ENCODE measurements around the gene PAWR.
"Not testable (repeated sequence)": the region's sequence is repeated elsewhere in the genome, so short reads cannot be mapped to it uniquely, and the experiment has no call there.

PAWR gene

DNA sequence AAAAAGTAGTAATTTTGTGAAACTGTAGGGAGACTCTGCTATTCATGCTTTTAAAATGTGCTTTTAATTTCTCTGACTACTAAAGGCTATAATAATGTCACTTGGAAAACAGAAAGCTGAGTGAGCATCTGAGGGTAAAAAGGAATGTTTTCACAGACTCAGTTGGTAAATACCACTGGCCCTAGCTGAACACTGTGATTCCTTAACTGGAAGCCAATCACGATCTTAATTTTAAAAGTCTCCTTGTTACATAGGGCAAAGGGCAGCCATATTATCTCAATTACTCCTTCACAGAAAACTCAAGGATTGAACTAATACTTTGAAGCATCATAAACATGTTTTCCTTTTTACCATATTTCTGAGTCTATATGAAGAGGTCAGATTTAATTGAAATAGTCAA lies 41.9 kb downstream of the PAWR start:
- no peak for TF ChIP-seq ZFX (IDR thresholded peaks at IDR 0.05; ENCODE audit: borderline replicate concordance)
- TF ChIP-seq, protein P1, sequence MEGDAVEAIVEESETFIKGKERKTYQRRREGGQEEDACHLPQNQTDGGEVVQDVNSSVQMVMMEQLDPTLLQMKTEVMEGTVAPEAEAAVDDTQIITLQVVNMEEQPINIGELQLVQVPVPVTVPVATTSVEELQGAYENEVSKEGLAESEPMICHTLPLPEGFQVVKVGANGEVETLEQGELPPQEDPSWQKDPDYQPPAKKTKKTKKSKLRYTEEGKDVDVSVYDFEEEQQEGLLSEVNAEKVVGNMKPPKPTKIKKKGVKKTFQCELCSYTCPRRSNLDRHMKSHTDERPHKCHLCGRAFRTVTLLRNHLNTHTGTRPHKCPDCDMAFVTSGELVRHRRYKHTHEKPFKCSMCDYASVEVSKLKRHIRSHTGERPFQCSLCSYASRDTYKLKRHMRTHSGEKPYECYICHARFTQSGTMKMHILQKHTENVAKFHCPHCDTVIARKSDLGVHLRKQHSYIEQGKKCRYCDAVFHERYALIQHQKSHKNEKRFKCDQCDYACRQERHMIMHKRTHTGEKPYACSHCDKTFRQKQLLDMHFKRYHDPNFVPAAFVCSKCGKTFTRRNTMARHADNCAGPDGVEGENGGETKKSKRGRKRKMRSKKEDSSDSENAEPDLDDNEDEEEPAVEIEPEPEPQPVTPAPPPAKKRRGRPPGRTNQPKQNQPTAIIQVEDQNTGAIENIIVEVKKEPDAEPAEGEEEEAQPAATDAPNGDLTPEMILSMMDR (IDR thresholded peaks at IDR 0.05) = no peak
- H3K27ac ChIP-seq = no peak overlapping the region

DNA sequence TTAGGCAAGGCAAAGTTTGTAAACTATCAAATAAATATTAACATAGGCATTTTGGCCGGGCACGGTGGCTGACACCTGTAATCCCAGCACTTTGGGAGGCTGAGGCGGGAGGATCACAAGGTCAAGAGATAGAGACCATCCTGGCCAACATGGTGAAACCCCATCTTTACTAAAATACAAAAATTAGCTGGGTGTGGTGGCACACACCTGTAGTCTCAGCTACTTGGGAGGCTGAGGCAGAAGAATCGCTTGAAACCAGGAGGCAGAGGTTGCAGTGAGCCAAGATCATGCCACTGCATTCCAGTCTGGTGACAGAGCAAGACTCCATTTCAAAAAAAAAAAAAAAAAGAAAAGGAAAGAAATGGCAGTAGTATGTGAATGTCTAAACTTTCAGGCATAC lies 43.9 kb downstream of the PAWR start:
- H3K27ac ChIP-seq = not testable (repeated sequence)

DNA sequence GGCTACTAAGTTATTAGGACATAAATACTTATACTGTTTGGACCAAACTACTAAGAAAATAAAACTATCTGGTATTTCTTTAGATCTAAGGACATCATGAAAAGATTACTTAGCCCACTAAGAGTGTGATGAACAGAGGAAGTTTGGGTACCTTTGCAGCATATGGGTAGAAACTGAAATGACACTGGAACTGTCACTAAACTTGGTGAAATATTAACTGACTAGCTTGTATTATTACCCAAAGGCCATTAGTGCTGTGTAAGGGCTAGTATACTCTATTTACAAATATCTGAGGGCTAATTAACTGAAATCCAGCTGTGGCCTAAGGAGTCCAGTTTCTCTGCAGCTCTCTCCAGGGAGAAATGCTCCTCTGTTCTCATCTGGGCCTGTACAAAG lies 45.5 kb downstream of the PAWR start:
- no peak overlapping the region for H3K27ac ChIP-seq
- TF ChIP-seq ZFX (IDR thresholded peaks at IDR 0.05; ENCODE audit: borderline replicate concordance) = no peak
- TF ChIP-seq, protein P1 (IDR thresholded peaks at IDR 0.05) = no peak

DNA sequence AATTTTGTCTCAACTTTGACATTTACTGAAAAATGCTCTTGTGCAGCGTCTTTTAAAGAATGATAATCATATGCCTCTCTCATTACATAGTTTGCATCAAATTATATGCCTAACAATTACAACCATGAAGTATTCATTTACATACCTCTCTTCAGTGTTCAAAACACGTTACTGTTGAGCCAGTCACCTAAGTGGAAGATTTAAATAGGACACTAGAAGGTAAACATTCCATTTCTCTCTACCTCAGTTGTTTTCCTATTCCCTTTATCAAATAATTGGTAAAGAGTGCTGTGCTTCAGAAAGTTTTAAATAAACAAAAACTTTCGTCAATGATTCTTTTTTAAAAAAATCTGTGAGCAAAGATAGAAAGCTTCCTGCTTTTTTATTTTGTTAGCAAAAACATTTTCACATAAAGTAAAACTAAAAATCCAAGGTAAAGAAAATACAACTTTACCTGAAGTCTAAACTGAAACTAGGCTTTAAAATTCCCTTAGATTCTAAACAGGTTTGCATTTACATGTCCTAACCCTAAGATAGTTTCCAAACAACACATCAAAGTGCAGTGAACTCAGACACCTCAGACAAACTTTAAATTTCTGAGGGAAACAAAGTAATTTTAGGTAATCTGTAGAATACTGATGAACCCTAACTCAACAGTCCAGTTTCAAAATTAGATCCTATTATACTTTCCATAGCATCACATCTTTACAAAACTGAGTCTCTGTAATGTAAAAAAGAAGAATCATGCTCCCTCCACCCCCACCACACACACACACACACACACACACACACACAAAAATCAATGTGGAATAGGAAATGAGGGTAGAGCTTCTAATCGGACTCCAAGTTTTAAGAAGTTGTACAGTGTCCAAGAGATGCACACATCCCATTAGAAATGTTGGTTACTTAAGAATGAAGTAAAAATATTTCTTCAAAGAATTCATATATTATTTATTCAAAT lies 46.2 kb downstream of the PAWR start:
- no peak overlapping the region for H3K27ac ChIP-seq

DNA sequence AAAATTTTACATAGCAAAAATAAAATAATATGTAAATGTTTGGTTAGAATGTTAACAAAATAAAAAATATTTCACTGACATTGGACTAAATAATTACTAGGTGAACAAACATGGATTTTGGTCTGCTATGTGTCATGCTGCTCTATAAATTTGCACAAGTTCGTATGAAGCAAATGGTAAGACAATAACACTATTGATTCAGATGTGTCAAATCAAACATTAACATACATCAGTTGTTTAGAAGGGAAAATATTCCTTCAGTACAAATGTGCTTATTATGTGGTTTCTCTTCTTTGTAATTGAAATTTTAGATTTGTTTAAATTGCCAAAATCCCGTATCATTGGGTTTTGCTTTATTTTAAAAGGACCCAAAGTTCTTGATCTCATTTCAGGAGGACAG lies 46.9 kb downstream of the PAWR start:
- TF ChIP-seq, protein P1 (IDR thresholded peaks at IDR 0.05) = no peak
- no peak for TF ChIP-seq ZFX (IDR thresholded peaks at IDR 0.05; ENCODE audit: borderline replicate concordance)

More for the DNA sequence above, 46.2 kb downstream of the PAWR start:
- no peak for TF ChIP-seq ZFX (IDR thresholded peaks at IDR 0.05; ENCODE audit: borderline replicate concordance)
- TF ChIP-seq, protein P1 (IDR thresholded peaks at IDR 0.05) = no peak

DNA sequence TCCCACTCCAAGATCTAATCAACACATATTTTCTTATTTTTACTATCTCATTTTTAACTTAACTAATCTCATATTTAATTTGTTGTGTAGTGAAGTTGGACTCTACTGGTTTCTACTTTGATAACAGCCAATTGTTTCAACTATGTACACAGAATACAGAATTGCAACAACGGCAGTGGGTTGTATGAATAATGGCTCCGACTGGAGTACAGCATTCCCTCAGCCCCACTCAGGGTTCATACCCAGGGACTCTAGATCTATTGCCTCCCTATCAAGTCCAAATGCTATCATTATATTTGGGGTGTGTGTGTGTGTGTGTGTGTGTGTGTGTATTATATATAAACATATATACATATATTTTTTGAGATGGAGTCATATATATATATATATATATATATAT lies 52.3 kb downstream of the PAWR start:
- TF ChIP-seq, protein P1 (IDR thresholded peaks at IDR 0.05) = no peak
- TF ChIP-seq ZFX (IDR thresholded peaks at IDR 0.05; ENCODE audit: borderline replicate concordance) = no peak
- no peak overlapping the region for H3K27ac ChIP-seq

More for the DNA sequence above, 46.9 kb downstream of the PAWR start:
- no peak overlapping the region for H3K27ac ChIP-seq

DNA sequence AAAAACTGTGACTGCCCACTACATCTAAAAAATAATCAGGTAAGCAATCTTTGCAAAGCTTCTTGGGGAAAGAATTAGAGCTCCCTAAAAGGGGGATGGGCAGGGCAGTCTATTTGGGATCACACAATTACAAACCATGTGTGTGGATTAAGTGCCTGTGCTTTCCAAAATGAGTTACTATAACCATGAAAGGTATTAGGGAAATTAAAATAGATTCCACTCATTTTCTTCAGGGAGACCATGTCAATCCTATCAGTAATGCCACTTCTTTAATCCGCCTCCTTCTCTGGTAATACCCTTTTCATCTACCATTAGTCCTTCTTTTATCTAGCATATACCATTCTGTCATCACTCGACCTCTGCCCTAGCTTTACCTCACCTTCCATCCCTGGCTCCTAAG lies 53.7 kb downstream of the PAWR start:
- no peak for TF ChIP-seq ZFX (IDR thresholded peaks at IDR 0.05; ENCODE audit: borderline replicate concordance)
- TF ChIP-seq, protein P1 (IDR thresholded peaks at IDR 0.05) = no peak
- H3K27ac ChIP-seq = no peak overlapping the region

Measured in 22Rv1 (cell line).